GM19463 (cell line): ENCODE data around the gene OVCH1.

ENCODE experiments used
- ATAC-seq: cut with Tn5 transposase; IDR thresholded peaks from one replicate; pipeline ENCODE4 v1.9.1; 2021; ENCODE audit warnings: mild to moderate bottlenecking, moderate library complexity; ENCODE audit not compliant: unreplicated experiment

Gene OVCH1, protein sequence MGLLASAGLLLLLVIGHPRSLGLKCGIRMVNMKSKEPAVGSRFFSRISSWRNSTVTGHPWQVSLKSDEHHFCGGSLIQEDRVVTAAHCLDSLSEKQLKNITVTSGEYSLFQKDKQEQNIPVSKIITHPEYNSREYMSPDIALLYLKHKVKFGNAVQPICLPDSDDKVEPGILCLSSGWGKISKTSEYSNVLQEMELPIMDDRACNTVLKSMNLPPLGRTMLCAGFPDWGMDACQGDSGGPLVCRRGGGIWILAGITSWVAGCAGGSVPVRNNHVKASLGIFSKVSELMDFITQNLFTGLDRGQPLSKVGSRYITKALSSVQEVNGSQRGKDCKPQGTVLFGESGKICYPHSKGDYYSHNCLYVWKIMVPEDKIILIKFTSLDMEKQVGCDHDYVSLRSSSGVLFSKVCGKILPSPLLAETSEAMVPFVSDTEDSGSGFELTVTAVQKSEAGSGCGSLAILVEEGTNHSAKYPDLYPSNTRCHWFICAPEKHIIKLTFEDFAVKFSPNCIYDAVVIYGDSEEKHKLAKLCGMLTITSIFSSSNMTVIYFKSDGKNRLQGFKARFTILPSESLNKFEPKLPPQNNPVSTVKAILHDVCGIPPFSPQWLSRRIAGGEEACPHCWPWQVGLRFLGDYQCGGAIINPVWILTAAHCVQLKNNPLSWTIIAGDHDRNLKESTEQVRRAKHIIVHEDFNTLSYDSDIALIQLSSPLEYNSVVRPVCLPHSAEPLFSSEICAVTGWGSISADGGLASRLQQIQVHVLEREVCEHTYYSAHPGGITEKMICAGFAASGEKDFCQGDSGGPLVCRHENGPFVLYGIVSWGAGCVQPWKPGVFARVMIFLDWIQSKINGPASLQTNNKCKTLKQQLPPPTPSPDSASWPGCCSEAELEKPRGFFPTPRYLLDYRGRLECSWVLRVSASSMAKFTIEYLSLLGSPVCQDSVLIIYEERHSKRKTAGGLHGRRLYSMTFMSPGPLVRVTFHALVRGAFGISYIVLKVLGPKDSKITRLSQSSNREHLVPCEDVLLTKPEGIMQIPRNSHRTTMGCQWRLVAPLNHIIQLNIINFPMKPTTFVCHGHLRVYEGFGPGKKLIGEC

DNA sequence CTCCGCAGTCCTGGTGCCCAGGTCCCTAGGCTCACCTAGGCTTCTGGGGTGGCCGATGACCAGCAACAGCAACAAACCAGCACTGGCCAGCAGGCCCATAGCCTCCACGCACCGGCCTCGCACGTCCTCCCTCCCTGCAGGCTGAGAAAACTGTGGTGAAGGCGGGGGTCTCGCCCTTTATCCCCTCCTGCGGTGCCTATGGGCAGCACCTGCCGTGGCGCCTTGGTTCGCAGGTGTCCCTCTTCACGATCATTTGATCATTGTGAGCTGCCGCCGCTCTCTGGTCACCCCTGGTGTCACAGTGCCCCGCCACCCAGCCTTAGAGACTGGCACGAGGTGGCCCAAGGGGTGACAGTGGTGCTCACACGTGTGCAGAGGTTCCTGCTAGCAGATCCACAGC, at the start of gene OVCH1:
TSS of gene OVCH1 (minus strand) at position 99 of the 400 bp plus-strand sequence. CDS start at position 99, 0 bp downstream.
- no peak for ATAC-seq

DNA sequence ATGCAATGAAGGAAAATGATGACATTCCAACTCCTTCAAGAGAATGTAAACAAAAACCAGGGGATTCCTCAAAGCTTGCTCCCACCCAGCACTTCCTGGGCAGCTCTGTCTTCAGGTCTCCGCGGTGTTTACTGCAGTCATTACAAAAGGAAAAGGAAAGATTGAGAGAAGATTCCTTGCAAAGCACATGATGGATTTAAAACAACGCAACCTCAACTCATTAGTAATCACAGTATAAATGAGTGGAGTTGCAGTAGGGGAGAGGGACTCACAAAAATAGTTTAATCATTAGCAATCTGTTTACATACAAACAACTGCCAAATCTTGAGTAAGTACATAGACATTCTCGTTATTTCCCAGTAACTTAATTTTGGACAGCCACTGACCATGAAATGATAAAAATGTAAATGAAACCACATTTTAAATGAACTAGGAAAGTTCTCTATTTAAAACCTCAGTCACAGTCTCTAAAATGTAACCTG, 49.7 kb upstream of the OVCH1 start:
- no peak for ATAC-seq

DNA sequence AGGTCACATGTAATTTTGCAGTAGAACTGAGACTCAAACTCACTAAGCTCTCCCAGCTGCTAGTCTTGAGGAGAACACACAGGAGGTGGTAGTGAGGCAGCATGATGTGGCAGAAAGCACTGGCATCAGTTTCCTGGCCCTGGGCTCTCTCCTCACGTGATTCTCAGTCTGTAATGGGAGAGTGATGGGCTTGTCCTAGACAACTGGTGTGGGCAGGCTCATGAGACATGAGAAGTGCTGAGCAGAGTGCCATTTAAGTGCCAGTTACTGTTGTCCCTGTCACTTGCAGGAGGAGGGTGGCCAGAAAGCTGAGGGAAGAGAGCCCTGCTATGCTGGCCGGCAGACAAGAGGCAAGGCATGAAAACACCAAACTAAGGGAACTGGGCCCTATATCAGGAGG, 48.5 kb upstream of the OVCH1 start:
- no peak for ATAC-seq

DNA sequence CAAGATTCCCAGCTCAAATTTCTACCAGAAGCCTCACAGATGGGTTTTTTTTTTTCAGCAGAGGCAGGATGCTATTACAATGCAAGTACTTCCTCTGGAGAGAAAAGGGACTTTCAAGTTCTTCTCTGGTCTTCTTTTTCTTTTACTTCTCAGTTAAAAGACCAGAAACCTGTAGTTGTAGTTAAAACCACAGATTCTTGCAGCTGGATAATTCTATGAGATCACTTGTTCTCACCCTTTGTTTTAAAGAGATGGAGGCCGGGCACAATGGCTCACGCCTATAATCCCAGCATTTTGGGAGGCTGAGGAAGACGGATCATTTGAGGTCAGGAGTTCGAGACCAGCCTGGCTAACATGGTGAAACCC, 47.6 kb upstream of the OVCH1 start:
- peak; percentile 88 for ATAC-seq

DNA sequence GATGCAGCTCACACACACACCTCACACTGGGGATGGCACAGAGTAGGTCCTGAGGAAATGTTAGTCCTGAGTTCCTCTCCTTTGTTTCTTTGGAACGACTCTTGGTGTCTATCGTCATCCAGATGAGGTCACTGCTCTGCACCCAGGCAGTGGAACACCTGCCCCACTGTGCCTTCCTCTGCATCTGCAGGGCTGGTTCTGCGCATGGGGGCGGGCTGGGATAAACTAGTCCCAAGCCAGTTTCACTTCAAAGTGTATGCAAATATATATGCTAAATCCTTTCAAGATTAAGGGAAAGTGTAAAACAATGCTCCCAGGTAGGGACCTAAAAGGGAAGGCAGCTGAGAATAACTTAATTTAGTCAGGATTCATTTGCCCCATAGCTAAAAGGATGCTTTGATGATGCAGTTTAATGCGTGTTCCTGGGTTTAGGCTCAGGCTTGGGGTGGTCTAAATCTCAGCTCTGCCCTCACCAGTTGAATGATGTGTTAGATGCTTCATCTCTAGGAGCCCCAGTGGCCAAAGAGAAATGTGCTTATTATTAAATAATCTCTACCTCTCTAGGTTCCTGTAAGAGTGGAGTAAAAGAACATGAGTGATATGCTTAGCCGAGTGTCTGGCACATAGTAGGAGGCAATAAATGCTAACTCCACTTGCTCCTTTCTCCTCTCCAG, 47.1 kb upstream of the OVCH1 start:
- ATAC-seq = peak; percentile 38

DNA sequence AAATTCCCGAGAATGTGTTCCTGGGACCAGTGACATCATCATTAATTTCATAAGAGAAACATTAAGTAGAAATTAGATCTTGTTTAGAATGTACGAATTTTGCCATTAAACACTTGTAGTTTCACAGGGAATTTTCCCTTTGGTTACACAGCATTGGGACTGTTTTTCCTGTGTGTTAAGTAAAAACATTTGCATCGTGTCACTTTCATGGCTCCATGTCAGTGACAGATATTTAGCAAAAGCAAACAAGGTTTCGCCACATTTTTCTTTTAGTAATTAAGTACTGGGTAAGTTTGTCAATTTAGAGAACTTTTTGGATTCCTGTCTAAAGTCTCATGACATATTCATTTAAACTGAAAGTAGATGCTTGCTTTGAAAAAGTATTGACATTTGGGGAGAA, 45.5 kb upstream of the OVCH1 start:
- ATAC-seq = no peak

DNA sequence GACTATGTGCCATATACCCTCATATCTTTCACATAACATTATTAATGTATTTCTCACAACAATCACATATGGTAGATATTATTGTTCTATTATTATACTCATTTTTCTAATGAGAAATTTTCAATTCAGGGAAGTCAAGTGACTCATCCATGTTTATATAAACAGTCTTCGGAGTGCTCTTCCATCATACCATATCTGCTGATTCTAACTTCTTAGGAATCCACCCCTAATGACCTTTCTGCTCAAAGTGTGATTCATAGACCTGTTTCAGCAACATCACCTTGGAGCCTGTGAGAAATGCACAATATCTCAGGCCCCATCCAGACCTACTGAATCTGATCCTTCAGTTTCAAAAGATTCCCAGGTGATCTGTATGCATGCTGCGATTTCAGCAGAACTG, 39.8 kb upstream of the OVCH1 start:
- no peak for ATAC-seq

DNA sequence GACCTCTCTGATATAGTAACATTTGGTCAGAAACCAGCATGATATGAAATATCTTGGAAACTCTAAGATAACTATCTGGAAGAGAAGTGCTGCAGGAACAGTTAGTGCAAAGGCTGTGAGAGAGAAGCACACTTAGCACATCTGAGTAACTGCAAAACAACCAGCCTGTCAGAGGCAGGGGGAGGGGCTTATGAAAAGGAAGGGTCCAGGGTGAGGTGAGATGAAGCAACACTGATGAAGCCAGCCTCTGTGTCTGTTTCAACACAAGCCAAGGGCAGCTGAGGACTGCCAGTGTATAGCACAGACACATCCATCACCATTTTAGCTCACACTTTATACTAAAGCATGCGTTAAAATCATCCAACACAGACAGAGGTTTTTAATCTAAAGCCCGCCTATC, 37.4 kb upstream of the OVCH1 start:
- no peak for ATAC-seq

DNA sequence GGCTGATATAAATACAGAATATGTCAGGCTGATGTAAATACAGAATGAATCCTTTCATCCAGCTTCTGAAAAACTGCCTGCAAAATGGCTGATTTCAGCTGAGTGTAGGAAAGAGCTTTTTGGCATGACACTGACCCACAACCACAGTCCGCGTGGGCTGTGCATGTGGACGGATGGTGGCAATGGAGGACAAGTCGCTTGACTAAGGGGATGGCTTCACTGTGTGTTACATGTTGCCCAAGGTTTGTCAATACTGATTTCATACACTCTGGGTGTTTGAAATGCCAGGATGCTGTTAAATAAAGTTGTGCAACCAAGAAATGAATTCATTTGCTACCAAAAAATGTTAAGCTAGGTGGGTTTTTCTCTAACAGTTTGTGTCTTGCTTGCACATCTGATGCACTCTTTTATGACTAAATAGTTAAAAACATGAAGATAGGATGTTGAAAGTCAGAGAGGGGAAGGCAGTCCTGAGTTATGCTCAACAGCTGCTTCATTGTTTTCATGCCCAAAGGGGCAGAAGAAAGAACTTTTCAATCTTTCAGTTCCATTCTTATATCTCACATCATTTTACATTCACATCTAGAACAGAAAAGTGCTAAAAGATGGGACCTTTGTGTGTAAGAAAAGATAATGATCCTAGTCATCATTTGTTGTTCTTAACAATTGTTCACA, 36.5 kb upstream of the OVCH1 start:
- ATAC-seq = peak; percentile 64

DNA sequence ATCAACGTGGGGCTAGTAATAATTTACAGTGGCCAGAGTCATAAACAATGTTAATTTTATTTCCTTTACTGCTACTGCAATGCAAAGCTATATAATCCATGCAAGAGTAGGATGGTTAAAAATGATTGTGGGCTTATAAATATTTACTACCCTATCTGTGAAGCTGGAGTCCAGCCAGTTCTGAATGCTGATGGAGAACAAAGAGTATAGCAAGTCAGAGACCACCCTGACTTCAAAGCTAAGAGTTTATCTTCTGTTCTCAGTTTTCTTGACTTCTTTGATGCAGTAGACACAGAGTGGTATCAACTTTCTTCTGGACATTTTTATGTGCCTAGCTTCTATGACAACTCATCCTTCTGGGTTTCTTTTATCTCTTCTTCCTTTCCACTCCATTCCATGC, 34.0 kb upstream of the OVCH1 start:
- no peak for ATAC-seq

DNA sequence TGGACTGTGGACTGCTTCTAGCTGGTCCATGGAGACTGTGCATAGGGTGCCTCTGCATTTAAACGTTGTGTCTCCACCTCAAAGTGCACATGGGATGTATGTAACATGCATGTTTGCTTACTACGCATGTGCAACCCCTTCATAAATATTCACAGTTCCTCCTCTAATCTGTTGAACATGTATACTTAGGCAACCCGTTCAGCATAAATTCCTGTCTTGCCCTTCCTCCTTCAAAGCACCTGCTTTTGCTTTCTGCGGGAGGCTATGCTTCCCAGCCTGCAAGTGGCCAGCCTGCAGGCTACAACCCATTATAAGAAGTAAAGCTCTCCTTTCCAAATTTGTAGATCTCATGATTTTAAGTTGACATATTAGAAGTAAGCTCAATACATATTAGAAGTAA, 33.0 kb upstream of the OVCH1 start:
- no peak for ATAC-seq

DNA sequence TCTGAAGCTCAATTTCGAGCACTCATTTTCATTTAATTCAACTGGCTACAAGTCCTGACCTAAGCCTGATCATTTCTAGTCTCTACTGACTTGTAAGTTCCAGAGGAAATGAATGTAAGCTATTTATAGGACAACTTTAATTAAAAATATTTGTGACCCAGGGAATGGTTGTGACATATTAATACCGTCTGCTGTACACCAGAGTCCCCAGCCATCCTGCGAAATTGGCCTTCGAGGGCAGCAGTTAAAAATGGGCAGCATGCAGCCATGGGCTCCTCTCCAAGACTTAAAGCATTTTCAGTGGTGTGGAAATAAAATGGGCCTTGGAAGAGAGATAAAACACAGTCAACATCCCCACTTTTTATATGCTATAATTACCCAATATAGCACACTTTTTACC, 30.7 kb upstream of the OVCH1 start:
- no peak for ATAC-seq

DNA sequence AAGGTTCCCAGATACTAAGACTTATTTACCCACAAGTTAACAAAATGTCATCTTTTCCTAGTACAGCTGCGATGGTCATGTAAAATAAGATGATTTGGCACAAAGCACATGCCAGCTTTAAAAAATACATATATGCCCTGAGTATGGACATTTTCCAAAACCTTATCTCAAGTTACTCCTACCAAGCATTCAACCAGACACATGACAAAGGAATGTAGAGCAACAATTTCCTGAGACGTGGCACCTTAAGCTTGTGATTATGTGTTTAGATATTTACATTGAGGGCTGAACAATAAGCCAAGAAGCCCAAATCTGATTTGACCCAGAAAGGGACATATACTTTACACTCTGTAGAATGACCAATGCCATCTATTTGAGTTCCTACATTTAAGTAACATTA, 24.5 kb upstream of the OVCH1 start:
- no peak for ATAC-seq

DNA sequence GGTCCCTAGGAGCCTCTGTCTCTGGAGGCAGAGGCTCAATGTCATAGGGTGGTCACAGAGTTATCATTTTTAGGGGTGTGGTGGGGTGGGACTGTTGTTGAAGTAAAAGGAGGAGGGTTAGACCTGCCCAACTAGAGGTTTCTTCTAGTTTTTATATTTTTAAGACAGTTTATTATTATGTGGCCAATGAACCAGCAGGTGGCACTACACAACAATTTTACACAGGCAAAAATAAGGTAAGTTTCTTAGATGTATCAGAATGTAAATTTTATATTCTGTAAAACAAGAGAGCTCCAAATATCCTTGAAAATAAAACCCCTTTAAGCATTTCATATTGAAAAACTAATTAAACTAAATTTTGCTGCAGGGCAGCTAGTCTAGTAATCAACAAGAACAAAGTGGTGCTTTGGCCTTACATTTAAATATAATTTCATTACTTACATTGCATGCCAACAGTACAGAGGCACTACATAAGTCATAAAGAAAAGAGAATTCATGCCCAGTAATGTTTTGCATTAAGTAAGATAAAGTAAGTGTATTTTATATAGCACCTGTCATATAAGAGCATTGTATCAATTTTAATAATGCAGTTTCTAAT, 22.2 kb upstream of the OVCH1 start:
- ATAC-seq = no peak

DNA sequence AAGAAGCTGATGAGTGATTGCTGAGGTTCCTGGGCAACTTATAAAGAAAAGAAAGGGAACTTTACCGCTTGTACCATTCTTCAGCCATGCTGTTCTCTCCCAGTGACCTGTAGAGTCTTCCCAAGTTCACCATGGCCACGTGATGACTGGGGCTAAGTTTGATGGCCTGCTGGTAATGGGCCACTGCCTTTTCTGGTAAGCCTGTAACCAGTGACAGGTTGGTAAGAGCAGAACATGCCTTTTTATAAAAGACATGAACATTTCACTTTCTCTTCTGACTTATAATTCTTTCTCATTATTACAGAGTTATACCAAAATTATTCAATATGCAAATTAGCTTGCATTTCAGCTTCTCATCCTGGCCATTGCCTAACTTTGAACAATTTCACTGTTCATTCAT, 20.9 kb upstream of the OVCH1 start:
- ATAC-seq = no peak

DNA sequence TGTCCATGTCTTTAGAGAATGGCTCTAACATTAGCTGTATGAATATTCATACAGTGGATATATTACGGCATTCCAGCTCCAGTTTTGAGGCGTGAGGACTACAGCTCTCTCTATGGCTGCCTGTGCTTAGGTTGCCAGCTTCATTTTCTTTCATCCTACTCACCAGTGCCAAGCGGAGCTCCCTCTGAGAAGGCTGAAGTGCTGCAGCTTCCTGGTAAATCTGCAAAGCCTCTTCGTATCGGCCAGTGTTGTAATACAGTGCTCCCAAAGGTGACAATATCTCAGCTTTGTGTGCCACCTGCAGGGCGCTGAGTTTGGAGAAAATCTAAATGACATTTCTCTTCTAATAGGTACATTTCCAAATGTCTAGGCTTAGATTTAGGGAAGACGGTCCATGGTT, 19.8 kb upstream of the OVCH1 start:
- no peak for ATAC-seq

DNA sequence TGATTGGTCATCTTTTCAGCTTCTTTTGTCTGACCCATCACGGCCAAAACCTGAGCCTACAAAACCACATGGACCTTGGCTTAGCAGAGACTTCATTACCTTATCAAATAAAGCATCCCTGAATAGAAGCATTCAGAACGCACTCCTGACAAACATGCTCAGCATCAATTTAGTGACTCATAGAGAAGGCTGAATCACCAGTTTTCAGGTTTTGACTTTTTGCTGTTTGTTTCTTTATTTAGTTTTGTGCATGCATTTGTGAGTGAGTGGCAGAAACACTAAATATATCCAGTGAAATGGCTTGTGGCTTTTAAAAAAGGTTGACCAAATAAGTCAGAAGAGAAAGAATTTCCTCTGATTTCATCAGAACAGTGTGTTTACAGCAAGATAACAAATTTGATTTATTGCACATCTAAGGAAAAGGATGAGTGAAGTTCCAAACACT, 19.0 kb upstream of the OVCH1 start:
- no peak for ATAC-seq

DNA sequence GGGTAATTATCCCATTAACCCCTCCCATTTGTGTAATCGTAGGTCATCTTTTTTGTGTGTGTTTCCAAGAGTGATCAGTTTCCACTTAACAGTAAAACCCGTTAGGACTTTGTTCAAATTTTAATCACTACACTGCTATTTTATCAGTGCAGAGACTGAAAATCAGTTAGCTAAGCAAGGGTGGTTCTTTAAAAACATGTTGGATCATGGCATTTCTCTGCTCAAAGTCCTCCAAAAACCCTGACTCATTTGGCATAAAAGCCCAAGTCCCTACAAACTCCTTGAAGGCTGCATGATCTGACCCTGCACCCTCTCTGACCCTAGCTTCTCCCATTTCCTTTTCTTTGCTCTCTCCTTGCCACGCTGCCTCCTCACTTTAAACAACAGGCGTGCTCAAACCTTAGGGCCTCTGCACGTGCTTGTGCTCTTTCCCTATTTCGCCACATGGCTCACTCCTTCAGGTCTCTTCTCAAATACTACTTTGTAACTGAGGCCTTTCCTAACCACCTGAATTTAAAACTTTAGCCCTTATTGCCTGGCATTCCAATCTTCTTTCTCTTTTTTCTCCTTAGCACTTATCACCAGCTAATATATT, 13.2 kb upstream of the OVCH1 start:
- no peak for ATAC-seq

DNA sequence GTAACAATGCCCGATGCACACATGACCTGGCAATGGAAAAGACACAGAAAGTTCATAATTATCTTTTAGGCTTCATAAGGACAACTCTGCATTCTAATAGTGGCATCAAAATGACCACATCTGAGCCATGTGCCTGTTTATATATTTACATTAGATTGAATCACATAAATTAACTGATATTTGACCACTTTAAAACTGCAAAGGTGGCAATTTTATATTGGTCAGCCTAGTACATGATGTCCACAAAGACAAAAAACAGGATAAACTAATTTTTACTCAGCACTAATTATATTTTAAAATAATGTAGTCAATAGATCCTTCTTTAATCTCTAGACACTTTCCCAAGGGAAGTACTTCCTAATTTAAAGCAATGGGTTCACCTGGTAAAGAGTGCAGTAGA, 12.0 kb upstream of the OVCH1 start:
- ATAC-seq = no peak

DNA sequence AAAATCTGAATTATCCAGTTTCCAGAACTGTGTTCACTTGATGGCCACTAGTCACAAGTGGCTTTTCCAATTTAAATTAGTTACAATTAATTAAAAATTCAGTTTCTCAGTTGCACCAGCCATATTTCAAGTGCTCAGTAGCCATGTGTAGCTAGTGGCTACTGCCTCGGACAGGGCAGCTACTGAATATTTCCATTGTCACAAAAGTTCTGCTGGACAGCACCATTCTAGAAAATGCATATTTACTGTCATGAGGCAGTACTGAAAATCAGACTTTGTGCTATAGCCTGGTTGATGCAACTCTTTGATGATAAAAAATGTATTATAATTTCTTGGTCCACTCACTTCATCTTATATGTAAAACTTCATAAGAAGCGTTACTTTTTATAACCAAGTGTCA, 11.5 kb upstream of the OVCH1 start:
- ATAC-seq = no peak
